Dermis microvascular lymphatic vessel endothelial cell (primary cell): ENCODE results near the gene SPI1. TPM values are rescaled to one million over a fixed set of nuclear protein-coding genes. Genes with fewer than 3 reads are reported as not detected.

ENCODE experiments used
- DNase-seq, 2 donors: peaks; one replicate each; pipeline versions ENCODE4 v3.0.0 to v3.0.0-alpha.2; 2010; ENCODE audit warnings: low read depth in 2 of 2
- total RNA-seq: library from RNA; depleted of rRNA; stranded (reverse); fragments of >200 nt; gene quantifications from 2 replicates; pipeline ENCODE4 v1.2.1, GENCODE V29; 2014

SPI1 gene
- total RNA-seq, 1 donor from 2014 or later: not detected

- no peak for DNase-seq
Measured at GRCh38 chr11:47358731-47359051, 19.7 kb downstream of the SPI1 start.

GRCh38 chr11:47357985-47358730 is 20.2 kb downstream of the SPI1 start:
- no peak for DNase-seq

- no peak for DNase-seq
Measured at GRCh38 chr11:47356998-47357329, 21.4 kb downstream of the SPI1 start.

GRCh38 chr11:47356129-47356997 is 22.0 kb downstream of the SPI1 start:
- DNase-seq: no peak

- DNase-seq: peak; percentile 64 to 86
Measured at GRCh38 chr11:47355283-47356128, 22.8 kb downstream of the SPI1 start.

GRCh38 chr11:47354913-47355282 is 23.4 kb downstream of the SPI1 start:
- DNase-seq: no peak

GRCh38 chr11:47353978-47354774 is 24.2 kb downstream of the SPI1 start:
- DNase-seq: no peak

- no peak for DNase-seq
Measured at GRCh38 chr11:47352556-47352955, 25.8 kb downstream of the SPI1 start, which contains the start of gene MYBPC3. Gene MYBPC3 (minus strand): TSS chr11:47352702. CDS start chr11:47352647, 55 bp downstream.

- DNase-seq: no peak
Measured at GRCh38 chr11:47351156-47352126, 26.9 kb downstream of the SPI1 start.

- DNase-seq: no peak
Measured at GRCh38 chr11:47350315-47350714, 28.0 kb downstream of the SPI1 start.

- DNase-seq: no peak
Measured at GRCh38 chr11:47349521-47350095, 28.7 kb downstream of the SPI1 start.

GRCh38 chr11:47348859-47349258 is 29.5 kb downstream of the SPI1 start:
- peak in 1 of 2 donors; percentile 31 for DNase-seq

GRCh38 chr11:47348131-47348802 is 30.1 kb downstream of the SPI1 start:
- DNase-seq: no peak

- DNase-seq: no peak
Measured at GRCh38 chr11:47347137-47347536, 31.2 kb downstream of the SPI1 start.

- no peak for DNase-seq
Measured at GRCh38 chr11:47345890-47346563, 32.3 kb downstream of the SPI1 start.

GRCh38 chr11:47342854-47343253 is 35.5 kb downstream of the SPI1 start:
- no peak for DNase-seq

GRCh38 chr11:47342036-47342803 is 36.1 kb downstream of the SPI1 start:
- DNase-seq: no peak
